ENCODE measurements around the gene NKIRAS2. TPM values are rescaled to one million over a fixed set of nuclear protein-coding genes. Genes with fewer than 3 reads are reported as not detected.

NKIRAS2 gene
- total and polyA plus RNA-seq, 2 of the 4 experiments (the other 2 are of a cell fraction), result 25.6 to 51.8 TPM

DNA sequence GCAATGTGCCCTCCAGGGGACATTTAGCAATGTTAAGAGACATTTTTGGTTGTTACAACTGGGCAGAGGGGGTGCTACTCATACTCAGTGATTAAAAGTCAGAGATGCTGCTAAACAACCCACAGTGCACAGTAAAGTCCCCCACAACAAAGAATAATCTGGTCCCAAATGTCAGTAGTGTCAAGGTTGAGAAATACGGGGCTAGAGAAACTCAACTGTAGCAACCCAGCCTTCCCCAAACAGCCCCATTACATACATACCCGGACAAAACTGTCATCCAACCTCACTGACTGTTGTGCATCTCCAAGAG is 23.1 kb upstream of the NKIRAS2 start:
- Histone ChIP-seq H3K14ac (replicated peaks; ENCODE audit: low read depth, low read length) (0 out of 2 replicates have a peak overlapping the region, but pooled peaks have one; percentile 36), H3K4me1 (ENCODE audit: control insufficient read depth, insufficient read depth, low read length) (peaks cover 4% of the 10 kb centered on the region), H3K27me3 (ENCODE audit: control insufficient read depth, insufficient read depth, low read length) (no peaks in the 10 kb centered on the region), H2BK15ac (ENCODE audit: low read depth, low read length) (no peak overlapping the region), H3K18ac (ENCODE audit: low read depth, low read length) (no peak overlapping the region), H4K20me1 (ENCODE audit: insufficient read depth, low read length) (peaks cover 11% of the 10 kb centered on the region), H3K9me3 (ENCODE audit: control insufficient read depth, insufficient read depth, low read length) (no peaks in the 10 kb centered on the region), H2AK9ac (replicated peaks; ENCODE audit: low read depth, low read length, poor library complexity) (peak overlapping the region; percentile 80), H3K9me1 (ENCODE audit: insufficient read depth, low read length) (peaks cover 10% of the 10 kb centered on the region; the same call in 1 of the 2 replicates), H4K91ac (ENCODE audit: insufficient read depth, low read depth, low read length) (no peak overlapping the region), H3K27ac (ENCODE audit: insufficient read depth, low read length) (no peak overlapping the region), H2BK120ac (ENCODE audit: low read depth, low read length) (no peak overlapping the region), H3K56ac (ENCODE audit: extremely low read depth, insufficient read depth, low read length) (no peak overlapping the region), H2AFZ (replicated peaks; ENCODE audit: low read length, poor library complexity) (no peak overlapping the region), H4K8ac (ENCODE audit: low read depth in 2 of 2, low read length in 2 of 2) (no peak overlapping the region), H2BK20ac (ENCODE audit: low read depth, low read length) (no peak overlapping the region), H2BK5ac (ENCODE audit: low read depth, low read length, poor library complexity, severe bottlenecking) (no peak overlapping the region), H3K23ac (ENCODE audit: low read depth, low read length) (no peak overlapping the region), H3K4ac (ENCODE audit: low read depth, low read length) (no peak overlapping the region), H3K4me2 (ENCODE audit: low read depth, low read length) (no peak overlapping the region), H3K9ac (ENCODE audit: low read depth, low read length) (no peak overlapping the region), H3K36me3 (ENCODE audit: control insufficient read depth, insufficient read depth, low read length) (peaks cover 59% of the 10 kb centered on the region), H3K79me1 (ENCODE audit: low read depth in 1 of 2, low read length in 2 of 2) (peaks cover 34 to 68% of the 10 kb centered on the region in 2 experiments), H4K5ac (ENCODE audit: low read depth, low read length) (no peak overlapping the region), H3K4me3 (ENCODE audit: insufficient read depth, low read depth, low read length) (no peak overlapping the region), H2AK5ac (ENCODE audit: low read depth, low read length) (no peak overlapping the region)
- CTCF ChIA-PET, result no interaction called here
- ATAC-seq (ENCODE audit: low read depth) (no peak), DNase-seq (no peak)
- TF ChIP-seq POLR2A (IDR thresholded peaks at IDR 0.05; ENCODE audit: low read depth, low read length) (no peak), MAZ (IDR thresholded peaks at IDR 0.05; ENCODE audit: borderline replicate concordance, low read depth, low read length) (no peak), FOS (IDR thresholded peaks at IDR 0.05; ENCODE audit: low read depth, low read length) (no peak), RFX5 (IDR thresholded peaks at IDR 0.05; ENCODE audit: low read depth, low read length) (no peak), CEBPB (IDR thresholded peaks at IDR 0.05; ENCODE audit: low read depth, low read length) (no peak), MXI1 (IDR thresholded peaks at IDR 0.05; ENCODE audit: borderline replicate concordance, low read depth, low read length) (no peak), BHLHE40 (IDR thresholded peaks at IDR 0.05; ENCODE audit: low read depth, low read length) (no peak)
- TF ChIP-seq, protein P1, sequence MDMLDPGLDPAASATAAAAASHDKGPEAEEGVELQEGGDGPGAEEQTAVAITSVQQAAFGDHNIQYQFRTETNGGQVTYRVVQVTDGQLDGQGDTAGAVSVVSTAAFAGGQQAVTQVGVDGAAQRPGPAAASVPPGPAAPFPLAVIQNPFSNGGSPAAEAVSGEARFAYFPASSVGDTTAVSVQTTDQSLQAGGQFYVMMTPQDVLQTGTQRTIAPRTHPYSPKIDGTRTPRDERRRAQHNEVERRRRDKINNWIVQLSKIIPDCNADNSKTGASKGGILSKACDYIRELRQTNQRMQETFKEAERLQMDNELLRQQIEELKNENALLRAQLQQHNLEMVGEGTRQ (IDR thresholded peaks at IDR 0.05; ENCODE audit: low read depth, low read length), result no peak
- TF ChIP-seq, protein P2, sequence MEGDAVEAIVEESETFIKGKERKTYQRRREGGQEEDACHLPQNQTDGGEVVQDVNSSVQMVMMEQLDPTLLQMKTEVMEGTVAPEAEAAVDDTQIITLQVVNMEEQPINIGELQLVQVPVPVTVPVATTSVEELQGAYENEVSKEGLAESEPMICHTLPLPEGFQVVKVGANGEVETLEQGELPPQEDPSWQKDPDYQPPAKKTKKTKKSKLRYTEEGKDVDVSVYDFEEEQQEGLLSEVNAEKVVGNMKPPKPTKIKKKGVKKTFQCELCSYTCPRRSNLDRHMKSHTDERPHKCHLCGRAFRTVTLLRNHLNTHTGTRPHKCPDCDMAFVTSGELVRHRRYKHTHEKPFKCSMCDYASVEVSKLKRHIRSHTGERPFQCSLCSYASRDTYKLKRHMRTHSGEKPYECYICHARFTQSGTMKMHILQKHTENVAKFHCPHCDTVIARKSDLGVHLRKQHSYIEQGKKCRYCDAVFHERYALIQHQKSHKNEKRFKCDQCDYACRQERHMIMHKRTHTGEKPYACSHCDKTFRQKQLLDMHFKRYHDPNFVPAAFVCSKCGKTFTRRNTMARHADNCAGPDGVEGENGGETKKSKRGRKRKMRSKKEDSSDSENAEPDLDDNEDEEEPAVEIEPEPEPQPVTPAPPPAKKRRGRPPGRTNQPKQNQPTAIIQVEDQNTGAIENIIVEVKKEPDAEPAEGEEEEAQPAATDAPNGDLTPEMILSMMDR (conservative IDR thresholded peaks at IDR 0.05; ENCODE audit: low read depth, low read length), result no peak
- intact Hi-C loops (cut with micrococcal nuclease), result no loop called here
- in situ Hi-C loops (cut with MboI; ENCODE audit: low sequenced_read_pairs), result no loop called here
- dilution Hi-C loops (cut with HindIII; ENCODE audit: low sequenced_read_pairs, unreplicated experiment), result no loop called here
- POLR2A ChIA-PET (ENCODE audit: unreplicated experiment), result no interaction called here
- no TSS peak for BruUV-seq (replicated peaks)
- WGBS, 2 experiments (ENCODE audit: extremely low coverage in 2 of 2, insufficient read length in 1 of 2), result 67% methylated on average over 1 of the region's 2 CpGs; no CpG with 5 or more reads in 1 of the 2 experiments
